Esophagus muscularis mucosa (tissue), 4 donors: ENCODE results near the gene LFNG.

Experiments used
- EP300 ChIP-seq: sonication (generic); formaldehyde crosslinking; IDR thresholded peaks from one replicate; pipeline ENCODE4 v1.6.1; 2017; ENCODE audit warnings: antibody characterized with exemption
- POLR2A ChIP-seq: fragments of 450-650 bp; IDR thresholded peaks from one replicate; pipeline ENCODE4 v1.6.1; 2017; ENCODE audit warnings: antibody characterized with exemption, moderate library complexity, mild to moderate bottlenecking, low read depth
- TF ChIP-seq, protein P1 (sequence below), 3 experiments: fragments of 200-600 bp in 2 of 3; fragments of 450-650 bp in 1 of 3; sonication (generic) in 2 of 3; IDR thresholded peaks; one replicate each; pipeline ENCODE4 v1.5.1; 2017 to 2019; ENCODE audit warnings: antibody characterized with exemption in 3 of 3, mild to moderate bottlenecking in 2 of 3, moderate library complexity in 1 of 3

DNA sequence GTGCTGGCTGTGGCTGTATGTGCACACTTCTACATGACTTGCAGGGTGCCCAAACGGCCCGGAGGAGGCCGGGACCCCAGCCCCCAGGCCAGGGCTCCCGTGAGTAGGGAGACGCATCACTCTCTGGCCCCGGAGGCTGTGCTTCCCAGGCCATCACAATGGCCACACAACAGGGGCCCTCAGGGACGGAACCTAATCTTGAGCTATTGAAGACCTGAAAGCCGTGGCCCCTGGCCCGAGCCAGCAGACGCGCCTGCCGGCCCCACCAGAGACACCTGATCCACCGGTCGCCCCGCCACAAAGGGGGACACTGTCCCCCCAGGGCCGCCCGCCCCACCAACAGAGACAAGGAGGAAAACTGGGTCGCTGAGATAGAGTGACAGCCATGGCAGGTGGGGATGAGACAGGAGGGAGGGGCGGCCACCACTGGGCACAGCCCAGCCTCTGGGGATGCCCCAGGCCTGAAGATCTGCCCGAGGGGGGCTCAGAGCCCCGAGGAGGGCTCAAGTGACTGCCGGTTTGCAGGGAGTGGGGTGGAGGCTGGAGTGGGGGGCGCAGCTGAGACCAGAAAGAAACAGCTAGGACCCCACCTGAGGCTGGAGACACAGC, 10.2 kb upstream of the LFNG start:
- TF ChIP-seq, protein P1, sequence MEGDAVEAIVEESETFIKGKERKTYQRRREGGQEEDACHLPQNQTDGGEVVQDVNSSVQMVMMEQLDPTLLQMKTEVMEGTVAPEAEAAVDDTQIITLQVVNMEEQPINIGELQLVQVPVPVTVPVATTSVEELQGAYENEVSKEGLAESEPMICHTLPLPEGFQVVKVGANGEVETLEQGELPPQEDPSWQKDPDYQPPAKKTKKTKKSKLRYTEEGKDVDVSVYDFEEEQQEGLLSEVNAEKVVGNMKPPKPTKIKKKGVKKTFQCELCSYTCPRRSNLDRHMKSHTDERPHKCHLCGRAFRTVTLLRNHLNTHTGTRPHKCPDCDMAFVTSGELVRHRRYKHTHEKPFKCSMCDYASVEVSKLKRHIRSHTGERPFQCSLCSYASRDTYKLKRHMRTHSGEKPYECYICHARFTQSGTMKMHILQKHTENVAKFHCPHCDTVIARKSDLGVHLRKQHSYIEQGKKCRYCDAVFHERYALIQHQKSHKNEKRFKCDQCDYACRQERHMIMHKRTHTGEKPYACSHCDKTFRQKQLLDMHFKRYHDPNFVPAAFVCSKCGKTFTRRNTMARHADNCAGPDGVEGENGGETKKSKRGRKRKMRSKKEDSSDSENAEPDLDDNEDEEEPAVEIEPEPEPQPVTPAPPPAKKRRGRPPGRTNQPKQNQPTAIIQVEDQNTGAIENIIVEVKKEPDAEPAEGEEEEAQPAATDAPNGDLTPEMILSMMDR (IDR thresholded peaks at IDR 0.05), result no peak
- TF ChIP-seq POLR2A (no peak), EP300 (no peak)
